Measurements from ENCODE around the gene HK2.
"Not testable (repeated sequence)": the region's sequence is repeated elsewhere in the genome, so short reads cannot be mapped to it uniquely, and the experiment has no call there.

HK2 gene

DNA sequence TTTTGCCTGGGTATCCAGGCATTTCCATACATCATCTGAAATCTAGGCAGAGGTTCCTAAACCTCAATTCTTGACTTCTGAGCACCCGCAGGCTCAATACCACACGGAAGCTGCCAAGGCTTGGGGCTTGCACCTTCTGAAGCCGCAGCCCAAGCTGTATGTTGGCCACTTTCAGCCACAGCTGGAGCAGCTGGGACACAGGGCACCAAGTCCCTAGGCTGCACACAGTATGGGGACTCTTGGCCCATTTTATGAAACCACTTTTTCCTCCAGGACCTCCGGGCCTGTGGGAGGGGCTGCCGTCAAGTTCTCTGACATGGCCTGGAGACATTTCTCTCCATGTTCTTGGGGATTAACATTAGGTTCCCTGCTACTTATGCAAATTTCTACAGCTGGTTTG lies 72.5 kb downstream of the HK2 start:
- DNase-seq, result no peak

DNA sequence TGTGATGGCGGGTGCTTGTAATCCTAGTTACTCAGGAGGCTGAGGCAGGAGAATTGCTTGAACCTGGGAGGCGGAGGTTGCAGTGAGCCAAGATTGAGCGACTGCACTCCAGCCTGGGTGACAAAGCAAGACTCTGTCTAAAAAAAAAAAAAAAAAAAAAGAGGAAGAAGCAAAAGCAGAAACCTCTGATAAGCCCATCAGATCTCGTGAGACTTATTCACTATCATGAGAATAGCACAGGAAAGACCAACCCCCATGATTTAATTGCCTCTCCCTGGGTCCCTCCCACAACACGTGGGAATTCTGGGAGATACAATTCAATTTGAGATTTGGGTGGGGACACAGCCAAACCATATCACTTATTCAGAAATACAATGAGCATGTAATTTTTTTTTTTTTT lies 73.6 kb downstream of the HK2 start:
- DNase-seq, result not testable (repeated sequence)

DNA sequence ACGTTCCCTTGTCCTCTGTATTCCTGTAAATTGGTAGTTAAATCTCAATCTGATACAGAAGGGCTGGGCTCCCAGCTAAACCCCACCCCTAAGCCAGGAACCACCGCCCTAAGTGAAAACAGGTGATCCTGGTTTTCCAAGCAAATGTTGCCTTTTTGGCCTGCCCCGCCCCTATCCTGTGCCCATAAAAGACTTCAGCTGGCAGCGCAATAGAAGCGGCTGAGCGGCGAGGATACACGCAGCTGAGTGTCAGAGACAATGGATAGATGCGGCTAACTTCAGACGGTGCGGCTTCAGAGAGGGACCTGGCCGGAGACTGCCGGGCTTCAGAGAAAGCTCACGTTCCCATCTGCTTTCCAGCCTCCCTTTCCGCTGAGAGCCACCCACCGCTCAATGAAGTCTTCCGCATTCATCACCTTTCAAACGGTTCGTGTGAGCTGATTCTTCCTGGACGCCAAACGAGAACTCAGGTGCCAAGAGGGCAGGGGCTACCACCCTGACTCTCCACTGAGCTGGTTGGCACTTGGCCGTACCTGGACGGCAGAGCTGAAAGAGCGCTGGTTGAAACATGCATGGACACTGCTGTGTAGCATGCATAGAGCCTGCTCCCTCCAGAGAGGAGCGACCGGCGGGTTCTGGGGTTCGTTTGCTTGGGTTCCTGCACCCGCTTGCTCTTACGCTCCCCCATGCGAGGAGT lies 75.0 kb downstream of the HK2 start:
- DNase-seq, result no peak

DNA sequence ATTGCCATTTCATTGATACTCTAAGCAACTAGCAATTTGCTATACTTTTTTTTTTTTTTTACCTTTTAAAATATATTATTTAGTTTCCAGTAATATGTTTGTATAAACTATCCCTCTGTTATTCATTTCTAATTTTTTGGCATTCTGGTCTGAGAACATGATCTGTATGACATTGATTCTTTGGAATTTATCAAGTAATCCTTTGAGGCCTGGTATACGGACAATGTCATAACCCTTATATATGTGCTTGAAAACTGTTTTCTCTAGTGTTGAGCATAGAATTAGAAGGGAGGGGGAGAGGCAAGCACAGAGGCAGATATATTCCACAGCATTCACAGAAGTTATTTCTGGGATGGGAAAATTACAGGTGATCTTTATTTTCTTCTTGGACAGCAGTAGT lies 76.3 kb downstream of the HK2 start:
- DNase-seq, result no peak

DNA sequence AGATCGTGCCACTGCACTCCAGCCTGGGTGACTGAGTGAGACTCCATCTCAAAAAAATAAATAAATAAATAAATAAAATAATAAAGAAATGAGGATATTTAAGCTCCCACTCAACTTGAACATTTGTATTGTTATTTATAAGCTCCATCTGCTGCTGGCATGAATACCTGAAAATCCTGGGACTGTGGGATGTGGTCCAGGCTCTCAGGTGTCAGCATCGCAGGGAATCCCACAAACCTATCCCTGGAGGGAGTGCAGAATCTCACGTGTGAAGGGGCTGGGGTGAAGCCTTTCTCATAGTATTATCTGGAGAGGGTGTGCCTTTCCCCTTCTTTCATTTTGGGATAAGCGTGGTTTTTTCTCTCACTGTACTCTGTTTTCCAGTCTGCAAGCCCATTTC lies 77.1 kb downstream of the HK2 start:
- DNase-seq, result no peak

DNA sequence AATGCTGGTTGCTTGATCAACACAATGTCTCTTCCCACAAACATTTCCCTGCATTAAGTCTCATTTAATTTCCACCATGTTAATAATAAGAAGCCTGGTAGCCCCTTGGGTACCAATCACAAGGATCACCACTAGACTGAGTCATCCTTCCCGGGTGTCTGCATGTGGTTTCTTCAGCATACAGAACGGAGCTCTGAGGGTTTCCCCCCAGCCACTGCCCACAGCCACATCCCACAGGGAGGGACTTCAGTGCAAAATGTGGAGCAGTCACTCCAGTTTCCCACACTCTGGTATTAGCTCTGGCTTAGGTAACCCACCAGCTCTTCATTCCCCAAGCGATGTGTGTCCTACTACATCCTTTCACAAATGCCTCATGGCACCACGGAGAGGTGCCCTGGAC lies 81.8 kb downstream of the HK2 start:
- DNase-seq, result peak; percentile 65

DNA sequence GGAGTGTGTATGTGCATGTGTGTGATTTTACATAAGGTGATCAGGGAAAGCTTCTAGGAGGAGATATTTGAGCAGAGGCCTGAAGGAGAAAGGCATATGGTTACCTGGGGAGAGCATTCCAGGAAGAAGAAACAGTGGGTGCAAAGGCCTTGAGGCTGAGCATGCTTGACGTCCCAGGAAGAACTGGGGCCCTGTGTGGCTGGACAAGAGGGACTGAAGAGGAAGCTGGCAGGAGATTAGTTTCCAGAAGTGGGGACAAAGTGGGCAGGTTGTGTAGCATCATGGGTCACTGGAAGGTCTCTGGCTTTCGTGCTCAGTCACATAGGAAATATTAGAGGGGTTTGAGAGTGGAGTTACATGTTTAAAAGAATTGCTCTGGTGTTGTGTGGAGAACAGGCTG lies 82.5 kb downstream of the HK2 start:
- DNase-seq, result no peak

DNA sequence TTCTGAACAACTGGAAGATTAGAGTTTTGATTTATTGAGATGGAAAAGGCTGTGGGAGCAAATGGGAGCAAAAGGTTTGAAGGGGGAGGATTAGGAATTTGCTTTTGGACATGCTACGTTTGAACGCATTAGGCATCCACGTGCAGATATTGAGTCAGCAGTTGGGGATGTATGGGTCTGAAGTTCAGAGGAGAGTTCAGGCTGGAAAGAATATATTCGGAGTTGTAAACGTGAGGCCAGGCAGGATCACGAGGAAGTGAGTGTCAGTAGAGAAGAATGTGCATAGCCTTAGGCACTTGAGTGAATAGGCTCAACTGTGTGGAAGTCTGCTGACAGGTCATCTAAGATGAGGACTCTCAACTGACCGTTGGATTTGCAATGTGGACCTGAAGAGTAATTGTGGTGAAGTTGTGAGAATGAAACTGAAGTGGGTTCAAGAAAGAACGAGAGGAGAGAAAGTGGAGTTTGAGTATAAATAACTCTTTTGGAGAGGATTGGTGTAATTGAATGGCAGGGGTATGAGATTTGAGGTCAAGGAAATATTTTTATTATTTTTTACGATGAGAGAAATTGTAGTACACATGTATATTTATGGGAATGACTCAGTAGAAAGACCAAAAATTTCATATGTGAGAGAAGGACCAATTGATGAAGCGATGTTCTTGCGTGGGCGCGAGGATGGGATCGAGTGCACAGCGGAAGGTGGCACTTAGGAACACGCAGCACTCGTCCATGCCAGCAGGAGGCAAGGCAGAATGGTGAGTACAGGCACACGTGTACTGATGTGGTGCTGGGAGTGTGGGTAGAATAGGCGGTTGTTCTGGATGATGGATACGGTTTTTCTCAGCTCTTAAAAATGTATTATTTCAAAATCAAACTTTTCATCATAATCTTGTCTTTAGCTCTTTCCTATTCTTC lies 84.0 kb downstream of the HK2 start:
- DNase-seq, result no peak

DNA sequence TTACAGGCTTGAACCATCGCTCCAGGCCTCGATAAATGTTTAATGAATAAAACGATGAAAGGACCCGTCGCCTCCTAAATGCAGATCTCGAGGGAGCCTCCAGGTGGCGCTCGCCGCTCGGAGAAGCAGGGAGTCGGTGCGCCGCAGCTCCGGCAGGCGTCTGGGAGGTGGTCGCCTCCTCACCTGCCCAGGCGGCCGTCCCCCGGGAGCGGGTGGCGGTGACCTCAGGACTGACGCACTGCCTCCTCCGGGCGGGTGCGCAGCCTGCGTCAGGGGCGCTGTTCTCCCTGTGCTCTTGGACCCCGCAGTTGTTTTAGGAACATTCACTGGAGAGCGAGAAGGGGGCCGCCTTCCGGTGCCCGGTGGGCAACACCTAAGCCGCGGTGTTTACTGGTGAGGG lies 85.9 kb downstream of the HK2 start:
- peak; percentile 76 for DNase-seq

DNA sequence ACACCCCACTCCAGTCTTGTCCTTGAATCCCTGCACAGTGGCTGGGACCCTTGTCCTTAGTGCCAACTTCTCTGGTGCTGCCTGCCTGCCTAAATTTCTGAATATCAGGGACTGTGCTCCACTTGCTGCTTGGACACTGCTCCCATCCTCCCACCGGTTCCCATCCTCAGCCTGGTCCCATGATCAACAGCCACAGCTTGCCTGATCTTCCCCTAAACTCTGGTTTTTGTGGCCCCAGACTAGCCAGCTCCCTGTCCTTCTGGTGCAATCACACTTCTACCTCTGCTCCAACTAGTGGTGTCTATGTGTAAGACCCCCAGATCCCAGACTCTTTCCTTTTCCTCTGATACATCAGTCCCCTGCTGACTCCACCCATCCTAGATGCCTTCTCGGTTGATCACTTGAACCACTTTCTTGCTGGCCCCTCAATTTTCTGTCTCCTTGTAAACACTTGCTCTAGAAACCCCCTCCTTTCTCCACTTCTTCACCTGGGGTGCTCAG lies 87.4 kb downstream of the HK2 start:
- DNase-seq, result no peak

DNA sequence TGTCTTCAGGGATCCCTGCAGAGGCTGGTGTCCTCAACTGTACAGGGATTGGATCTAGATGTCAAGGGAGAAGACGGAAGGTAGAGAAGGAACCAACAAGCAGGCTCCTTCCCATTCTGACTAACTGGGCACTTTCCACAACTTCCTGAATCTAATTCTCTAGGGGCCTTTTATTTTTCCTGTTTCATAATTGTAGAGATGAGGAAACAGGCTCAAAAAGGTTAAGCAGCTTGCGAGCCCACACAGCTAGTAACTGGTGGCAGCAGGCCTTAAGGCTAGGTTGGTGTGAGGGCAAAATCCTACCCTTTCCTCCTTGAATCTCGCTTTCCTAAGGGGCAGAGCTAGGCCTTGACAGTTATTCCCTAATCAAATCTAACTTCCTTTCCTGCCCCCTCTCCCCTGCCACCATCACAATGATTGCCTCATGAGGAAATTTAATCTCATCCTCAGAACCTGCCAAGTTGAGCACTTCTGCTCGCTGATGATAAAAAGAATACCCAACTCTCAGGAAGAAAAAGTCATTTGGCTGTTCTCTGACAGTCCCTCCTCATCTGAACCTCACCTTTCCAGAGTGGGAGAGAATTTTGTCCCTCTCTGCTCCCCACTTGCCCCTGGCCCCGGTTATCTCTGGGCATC lies 88.8 kb downstream of the HK2 start:
- DNase-seq, result no peak

DNA sequence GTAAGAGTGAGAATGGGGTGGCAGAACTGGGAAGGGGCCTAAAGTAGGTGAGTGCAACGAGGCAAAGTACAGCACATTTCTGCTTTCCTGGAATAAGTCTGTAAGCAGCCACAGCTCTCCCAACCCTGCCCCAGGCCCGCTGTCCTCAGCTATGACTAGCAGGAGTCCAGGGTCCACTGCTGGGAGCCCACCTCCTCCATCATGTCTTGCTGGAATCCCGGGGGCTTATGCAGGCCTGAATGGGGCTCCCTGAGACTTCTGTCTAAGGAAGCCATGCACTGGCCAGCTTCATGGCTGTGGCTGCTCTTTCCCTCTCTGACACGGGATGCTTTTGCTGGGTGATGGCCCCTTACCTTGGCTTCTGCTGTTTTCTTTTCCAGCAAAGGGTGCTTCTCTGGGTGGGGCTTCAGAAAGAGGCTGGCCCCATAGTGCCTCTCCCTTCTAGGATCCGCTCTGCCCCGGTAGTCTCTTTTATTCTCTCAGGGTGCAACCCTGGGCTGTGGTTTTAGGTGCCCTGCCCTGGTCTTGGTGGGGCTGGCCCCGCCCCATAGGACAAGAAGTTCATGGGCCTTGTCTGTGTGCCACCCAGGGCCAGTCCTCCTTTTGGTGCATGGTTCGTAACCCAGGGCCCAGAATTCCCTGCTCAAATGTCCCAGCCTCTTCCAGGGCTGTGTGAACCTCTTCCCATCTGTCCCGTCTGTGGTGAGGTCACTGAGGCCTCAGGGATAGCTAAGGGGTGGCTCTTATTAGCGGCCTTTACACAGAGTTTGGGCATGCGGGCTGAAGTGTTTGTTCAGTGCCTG lies 90.7 kb downstream of the HK2 start:
- no peak for DNase-seq

DNA sequence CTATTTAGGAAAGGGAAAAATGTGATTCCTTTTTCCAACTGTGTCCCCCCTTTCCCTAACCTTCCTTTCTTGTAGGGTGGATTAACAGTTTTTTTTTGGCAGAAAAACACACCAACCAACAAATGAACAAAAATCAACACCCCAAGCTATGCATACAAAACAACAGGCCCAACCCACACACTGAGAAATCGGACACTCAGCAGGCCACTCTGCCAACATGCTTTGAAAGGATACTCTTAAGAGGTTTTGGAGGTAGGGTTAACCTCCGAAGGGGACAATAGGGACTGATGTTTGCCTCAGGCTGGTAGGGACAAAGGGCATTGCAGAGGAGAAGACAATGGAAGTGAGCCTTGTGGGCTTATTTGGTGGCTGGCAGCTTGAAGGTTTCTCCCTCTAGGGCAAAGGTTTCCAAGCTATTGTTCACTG lies 91.4 kb downstream of the HK2 start:
- no peak for DNase-seq

DNA sequence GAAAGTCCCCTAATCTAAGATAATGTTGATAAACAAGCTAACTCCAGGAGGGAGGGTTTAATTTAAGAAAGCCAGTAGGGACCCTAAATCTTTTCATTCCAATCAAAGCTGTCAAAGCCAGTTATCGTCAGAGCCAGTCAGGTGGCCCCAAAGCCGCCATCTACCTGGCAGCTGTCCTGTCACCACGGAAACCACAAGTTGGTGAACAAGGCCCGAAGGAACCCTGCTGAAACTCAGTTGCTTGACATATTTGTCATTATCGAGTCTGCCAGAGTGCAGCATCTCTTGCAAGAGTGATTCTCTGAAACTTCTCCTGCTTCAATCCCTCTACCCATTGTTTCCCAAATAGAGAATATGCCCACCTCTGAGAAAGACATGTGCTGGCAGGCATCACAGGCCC lies 93.7 kb downstream of the HK2 start:
- DNase-seq, result no peak

DNA sequence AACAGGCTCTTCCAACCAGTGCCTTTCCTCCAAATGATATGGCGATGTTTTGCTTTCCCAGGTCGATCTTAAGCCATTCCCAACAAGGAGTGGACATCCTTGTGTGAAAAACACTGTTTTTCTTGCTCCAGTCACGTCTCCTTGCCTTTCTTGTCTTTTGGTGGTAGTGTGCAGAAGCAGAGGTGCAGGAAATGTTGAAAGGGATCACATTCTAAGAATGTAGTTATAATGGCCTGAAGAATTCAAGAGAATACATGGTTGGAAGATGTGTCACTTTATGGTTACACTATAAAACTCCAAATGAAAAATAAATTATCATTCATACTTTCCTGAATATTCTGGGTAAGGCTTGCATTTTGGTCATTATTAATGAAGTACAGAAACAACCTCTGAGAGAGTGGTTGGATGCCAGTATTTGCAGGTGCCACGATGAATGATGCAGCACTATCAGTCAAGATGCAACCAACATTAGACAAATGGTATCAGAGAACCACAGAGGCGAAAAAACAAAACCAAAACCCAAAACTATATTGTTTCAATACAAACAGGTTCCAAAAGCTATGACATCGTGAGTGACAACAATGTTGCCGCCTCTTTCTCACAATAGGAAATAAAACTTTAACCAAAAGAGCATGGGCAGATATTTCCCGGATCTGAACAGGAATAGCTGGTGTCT lies 97.0 kb downstream of the HK2 start:
- DNase-seq, result no peak

DNA sequence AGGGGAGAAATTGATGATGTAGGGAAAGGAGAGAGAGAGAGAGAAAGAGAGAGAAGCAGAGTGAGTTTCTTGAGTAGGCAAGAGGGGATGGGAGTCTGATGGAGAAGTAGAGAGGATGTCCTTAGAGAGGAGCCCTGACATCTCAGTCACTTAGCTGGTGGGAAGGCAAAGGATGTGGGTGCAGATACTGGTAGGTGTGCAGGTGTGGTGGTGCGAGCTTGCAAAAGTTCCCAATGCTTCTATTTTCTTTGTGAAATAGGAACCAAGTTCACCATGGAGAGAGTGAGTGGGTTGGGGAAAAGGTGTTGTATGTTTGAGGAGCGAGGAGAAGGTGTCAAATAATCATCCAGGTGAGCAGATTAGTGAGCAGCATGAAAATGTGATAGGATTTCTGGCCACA lies 98.0 kb downstream of the HK2 start:
- no peak for DNase-seq

DNA sequence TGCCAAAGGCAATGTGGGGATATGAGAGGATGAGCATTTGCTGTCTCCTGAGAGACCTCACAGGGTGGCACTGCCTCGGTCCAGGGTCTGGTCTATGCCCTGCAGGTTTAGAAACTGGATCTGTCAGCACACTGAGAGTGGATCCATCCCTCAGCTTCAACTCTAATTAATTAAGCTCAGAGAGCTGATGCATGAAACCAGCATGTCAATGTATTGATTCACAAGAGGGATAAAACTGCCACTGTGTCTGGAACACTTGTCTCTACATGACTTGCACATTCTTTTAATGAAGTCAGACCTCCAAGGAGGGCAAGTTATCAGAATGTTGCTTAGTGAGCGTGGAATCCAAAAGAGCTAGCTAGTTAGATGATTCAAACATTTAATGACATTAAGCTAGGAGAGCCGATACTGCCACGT lies 102.1 kb downstream of the HK2 start:
- DNase-seq, result no peak

DNA sequence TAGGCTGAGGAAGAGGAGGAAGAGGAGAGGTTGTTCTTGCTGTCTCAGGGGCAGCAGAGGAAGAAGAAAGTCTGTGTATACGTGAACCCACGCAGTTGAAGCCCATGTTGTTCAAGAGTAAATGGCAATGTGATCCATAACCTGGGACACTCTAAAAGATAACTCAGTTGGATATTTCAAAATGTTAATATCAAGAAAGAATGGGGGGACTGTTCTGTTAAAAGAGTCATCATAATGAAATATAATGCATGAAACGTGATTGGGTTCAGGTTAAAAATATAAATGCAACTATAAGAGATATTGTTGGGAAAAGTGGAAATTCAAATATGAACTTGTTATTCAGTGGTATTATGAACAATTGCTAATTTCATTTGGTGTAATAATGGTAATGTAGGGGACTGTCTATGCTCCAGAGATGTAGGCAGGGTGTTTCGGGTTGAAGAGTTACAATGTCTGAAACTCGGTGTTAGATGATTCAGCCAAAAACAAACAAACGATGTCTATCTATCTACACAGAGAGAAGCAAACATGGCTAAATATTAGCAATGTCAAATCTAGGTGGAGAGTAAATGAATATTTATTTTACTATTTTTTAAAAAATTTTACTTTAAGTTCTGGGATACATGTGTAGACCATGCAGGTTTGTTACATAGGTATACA lies 103.4 kb downstream of the HK2 start:
- no peak for DNase-seq

DNA sequence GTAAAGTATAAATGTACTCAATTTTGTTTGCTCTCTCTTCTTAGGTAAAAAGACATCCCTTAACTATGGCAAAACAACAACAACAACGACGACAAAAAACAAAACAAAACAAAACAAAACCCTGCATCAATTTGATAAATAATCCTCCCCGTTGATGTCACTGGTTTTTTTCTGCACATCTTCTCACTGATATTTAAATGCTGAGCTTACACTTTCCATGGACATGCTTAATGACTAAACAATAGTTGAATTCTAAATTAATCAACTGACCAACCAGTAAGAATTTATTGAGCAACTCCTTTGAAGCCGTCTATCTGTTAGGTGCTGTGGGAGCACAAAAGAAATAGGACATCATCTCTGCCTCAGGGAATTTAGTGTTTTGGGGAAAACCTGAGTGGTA lies 104.3 kb downstream of the HK2 start:
- no peak for DNase-seq

DNA sequence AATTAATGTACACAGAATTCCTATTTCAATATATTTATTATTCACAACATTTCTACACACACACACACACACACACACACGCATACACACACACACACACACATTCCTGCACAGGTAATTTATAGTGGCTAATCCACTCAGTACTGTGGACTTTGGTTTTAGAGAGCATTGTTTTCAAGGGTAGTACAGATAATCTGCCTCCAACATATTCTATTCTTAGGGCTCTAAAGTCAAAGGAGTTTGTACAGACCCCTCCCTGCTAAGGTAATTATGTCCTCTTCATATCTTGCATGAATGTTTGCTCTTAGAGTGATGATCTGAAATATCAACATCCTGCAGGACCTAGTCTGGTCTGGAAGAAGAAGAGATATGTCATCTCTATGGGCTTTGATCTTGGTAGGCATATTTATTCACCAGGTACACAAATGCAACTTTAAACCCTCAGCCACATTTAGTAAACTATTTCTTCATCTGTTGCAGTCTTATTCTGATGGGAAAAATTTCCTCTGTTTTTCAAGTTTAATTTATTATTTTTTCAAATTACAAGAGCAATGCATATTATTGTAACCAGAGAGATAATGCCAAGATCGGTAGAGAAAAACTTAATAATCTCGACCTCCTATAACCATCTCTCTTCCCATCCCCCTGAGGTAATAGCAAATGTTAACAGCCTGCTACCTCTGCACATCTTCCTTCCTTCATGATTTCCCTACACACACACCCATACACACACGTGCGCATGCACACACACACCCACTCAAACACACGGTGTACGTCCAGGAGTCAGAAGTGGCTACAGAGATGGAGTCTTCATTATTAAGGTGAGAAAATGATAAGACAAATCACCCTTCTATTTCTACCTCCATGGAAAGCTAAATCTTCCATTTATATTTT lies 106.2 kb downstream of the HK2 start:
- DNase-seq, result no peak

DNA sequence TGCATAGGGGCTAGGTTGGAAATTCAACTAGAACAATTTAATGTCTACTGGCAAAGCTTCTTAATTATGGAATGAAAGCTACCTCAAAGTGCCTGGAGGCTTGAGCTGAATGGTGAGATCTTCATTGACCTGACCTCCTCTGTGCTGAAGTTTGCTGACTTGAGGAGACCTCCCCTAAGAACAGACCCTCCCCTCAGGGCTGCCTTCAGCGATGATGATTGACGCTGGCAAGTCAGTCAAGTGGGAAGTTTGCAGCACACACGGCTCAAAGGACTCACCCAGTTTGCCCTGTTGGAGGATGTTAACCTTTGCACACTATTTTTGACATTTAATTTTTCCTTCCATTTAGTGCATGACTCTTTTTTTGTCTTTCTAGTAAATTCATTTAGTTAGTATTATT lies 107.4 kb downstream of the HK2 start:
- no peak for DNase-seq
